Endodermal cell (in vitro differentiated cells): ENCODE measurements around the gene KDM2B. TPM values are rescaled to one million over a fixed set of nuclear protein-coding genes. Genes with fewer than 3 reads are reported as not detected.

ENCODE experiments used
- DNase-seq: peaks from one replicate; pipeline ENCODE4 v3.0.0-alpha.2; 2017
- H3K27ac ChIP-seq: 2 replicates; pipeline ENCODE4 v1.5.1; 2013; ENCODE audit warnings: mild to moderate bottlenecking, low read depth, low read length, moderate library complexity
- H3K27me3 ChIP-seq: 2 replicates; pipeline ENCODE4 v1.6.1; 2013; ENCODE audit warnings: mild to moderate bottlenecking, low read length, moderate library complexity; ENCODE audit not compliant: insufficient read depth, control insufficient read depth, poor library complexity, severe bottlenecking
- H3K36me3 ChIP-seq: 2 replicates; pipeline ENCODE4 v1.7.0; 2013; ENCODE audit warnings: mild to moderate bottlenecking, low read length, moderate library complexity; ENCODE audit not compliant: control insufficient read depth, insufficient read depth
- H3K4me1 ChIP-seq: one replicate; pipeline ENCODE4 v1.7.0; 2013; ENCODE audit warnings: low read length; ENCODE audit not compliant: control insufficient read depth, insufficient read depth
- H3K4me3 ChIP-seq: 2 replicates; pipeline ENCODE4 v1.5.1; 2013; ENCODE audit warnings: mild to moderate bottlenecking, low read length, moderate library complexity
- H3K9ac ChIP-seq: 2 replicates; pipeline ENCODE4 v1.6.1; 2013; ENCODE audit warnings: mild to moderate bottlenecking, low read length, moderate library complexity; ENCODE audit not compliant: poor library complexity, severe bottlenecking; ENCODE audit errors: extremely low read depth
- H3K9me3 ChIP-seq: 2 replicates; pipeline ENCODE4 v1.6.1; 2013; ENCODE audit warnings: mild to moderate bottlenecking, low read length, moderate library complexity; ENCODE audit not compliant: control insufficient read depth
- H3K27ac Mint-ChIP-seq: 2 replicates; pipeline ENCODE4 v1.8.0; 2020; ENCODE audit warnings: mixed read lengths
- H3K27me3 Mint-ChIP-seq: 2 replicates; pipeline ENCODE4 v1.8.0; 2021; ENCODE audit warnings: mild to moderate bottlenecking, mixed read lengths; ENCODE audit not compliant: insufficient read depth
- H3K36me3 Mint-ChIP-seq: 2 replicates; pipeline ENCODE4 v1.8.0; 2020; ENCODE audit warnings: low read depth, mixed read lengths
- H3K4me1 Mint-ChIP-seq: 2 replicates; pipeline ENCODE4 v1.8.0; 2020; ENCODE audit warnings: mixed read lengths
- H3K4me3 Mint-ChIP-seq: 2 replicates; pipeline ENCODE4 v1.8.0; 2020; ENCODE audit warnings: mild to moderate bottlenecking, moderate library complexity, mixed read lengths
- H3K9me3 Mint-ChIP-seq: 2 replicates; pipeline ENCODE4 v1.8.0; 2020; ENCODE audit warnings: mild to moderate bottlenecking, mixed read lengths
- CTCF ChIP-seq: fragments of 200-600 bp; sonication (generic); conservative IDR thresholded peaks from 2 replicates; pipeline ENCODE4 v1.5.0; 2021; ENCODE audit warnings: antibody characterized with exemption, mild to moderate bottlenecking
- WGBS, 2 experiments: methylation state at CpG; one replicate each; pipeline versions ENCODE4 v1.1.5 to v1.1.7; 2013; ENCODE audit warnings: missing lambda C conversion rate in 2 of 2, mixed read lengths in 1 of 2; ENCODE audit not compliant: insufficient coverage in 1 of 2, insufficient read length in 1 of 2; 5-methylcytosine and 5-hydroxymethylcytosine counted together
- total RNA-seq, 2 donors: library from RNA; stranded (reverse); fragmentation: NEBNext Ultra II Directional in 1 of 2; extraction: Animal tissue kit (Norgen Biotek cat#: 25700) in 1 of 2; gene quantifications; 2 replicates in 1 of 2; 3 replicates in 1 of 2; pipeline ENCODE4 v1.2.1, GENCODE V29; 2021

The KDM2B gene
- total RNA-seq, 2 donors from 2014 or later = 103 to 125 TPM

DNA sequence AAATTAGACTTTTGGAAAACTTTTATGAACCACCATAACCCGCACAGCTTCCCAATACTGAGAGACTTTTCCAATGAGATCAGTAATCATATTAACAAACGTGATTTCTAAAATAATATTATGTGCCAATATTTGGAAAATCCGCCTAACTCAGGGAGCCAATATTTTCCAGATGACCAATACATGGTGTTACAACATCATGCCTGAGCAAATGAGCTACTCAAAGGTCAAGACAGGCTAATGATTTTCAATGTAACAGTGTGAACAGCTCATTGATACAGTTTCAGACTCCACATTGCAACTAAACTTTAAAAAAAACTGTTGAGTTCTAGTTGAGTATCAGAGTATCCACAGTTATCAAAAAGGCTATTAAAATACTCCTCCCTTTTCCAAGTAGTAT lies 134.1 kb downstream of the KDM2B start:
- Mint-ChIP-seq H3K27me3 (no peaks in the 10 kb centered on the region), H3K27ac (no peak overlapping the region), H3K36me3 (peaks cover 39% of the 10 kb centered on the region), H3K9me3 (no peaks in the 10 kb centered on the region), H3K4me3 (no peak overlapping the region), H3K4me1 (peaks cover 2% of the 10 kb centered on the region)
- 95 to 100% methylated on average over 1 to 3 of the region's 3 CpGs for WGBS, 2 experiments
- DNase-seq = no peak
- no peak for TF ChIP-seq CTCF
- Histone ChIP-seq H3K36me3 (peaks cover 19% of the 10 kb centered on the region), H3K27me3 (no peaks in the 10 kb centered on the region), H3K4me3 (no peak overlapping the region), H3K27ac (no peak overlapping the region), H3K9me3 (no peaks in the 10 kb centered on the region), H3K9ac (no peak overlapping the region), H3K4me1 (no peaks in the 10 kb centered on the region)

DNA sequence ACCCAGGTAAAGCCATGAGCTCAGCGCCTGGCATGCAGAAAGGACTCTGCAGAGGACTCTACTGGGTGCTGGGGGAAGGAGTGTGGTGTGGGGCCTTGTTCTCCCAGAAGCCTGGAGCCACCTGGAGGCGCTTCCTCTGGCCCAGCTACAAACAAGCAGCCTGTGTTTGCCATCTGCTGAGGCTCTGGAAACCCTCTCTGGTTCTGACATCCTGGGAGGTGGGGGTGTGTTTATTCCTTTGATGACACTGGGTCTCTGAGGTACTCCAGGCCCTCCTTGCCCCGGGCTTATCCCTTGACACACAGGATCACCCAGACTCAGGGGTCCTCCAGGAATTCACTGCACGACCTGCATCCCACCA lies 136.0 kb downstream of the KDM2B start:
- Mint-ChIP-seq H3K27ac (peak overlapping the region; percentile 91), H3K4me3 (no peak overlapping the region), H3K4me1 (peaks cover 2% of the 10 kb centered on the region), H3K36me3 (peaks cover 50% of the 10 kb centered on the region), H3K27me3 (no peaks in the 10 kb centered on the region), H3K9me3 (no peaks in the 10 kb centered on the region)
- Histone ChIP-seq H3K27ac (no peak overlapping the region), H3K9me3 (no peaks in the 10 kb centered on the region), H3K9ac (no peak overlapping the region), H3K27me3 (no peaks in the 10 kb centered on the region), H3K36me3 (peaks cover 35% of the 10 kb centered on the region), H3K4me1 (no peaks in the 10 kb centered on the region), H3K4me3 (no peak overlapping the region)
- no peak for DNase-seq
- 88 to 94% methylated on average over 1 to 4 of the region's 4 CpGs for WGBS, 2 experiments
- no peak for TF ChIP-seq CTCF

- no peak overlapping the region for H3K9ac ChIP-seq
- Mint-ChIP-seq H3K4me1 (peaks cover 2% of the 10 kb centered on the region), H3K4me3 (no peak overlapping the region), H3K9me3 (no peaks in the 10 kb centered on the region), H3K27ac (peak overlapping the region; percentile 91), H3K36me3 (peaks cover 51% of the 10 kb centered on the region), H3K27me3 (no peaks in the 10 kb centered on the region)
- no peak overlapping the region for H3K27ac ChIP-seq
- 92 to 93% methylated on average over 32 to 45 of the region's 45 CpGs for WGBS, 2 experiments
- no peaks in the 10 kb centered on the region for H3K27me3 ChIP-seq
- H3K36me3 ChIP-seq = peaks cover 38% of the 10 kb centered on the region
- H3K9me3 ChIP-seq = no peaks in the 10 kb centered on the region
- H3K4me3 ChIP-seq = no peak overlapping the region
- no peak for DNase-seq
- no peak for TF ChIP-seq CTCF
- no peaks in the 10 kb centered on the region for H3K4me1 ChIP-seq
Measured at GRCh38 chr12:121443911-121444841, 136.6 kb downstream of the KDM2B start.
